ENCODE data around the gene CADM1.
A peak's percentile ranks its signal among the peaks of the same experiment; 100 is the strongest.

Gene CADM1

GRCh38 chr11:115182282-115182955 is 321.8 kb downstream of the CADM1 start:
- DNase-seq (ENCODE audit: low spot score in 2 of 2): no peak
- H3K4me1 Mint-ChIP-seq: no peaks in the 10 kb centered on the region
- H3K4me3 Mint-ChIP-seq: no peak overlapping the region
- H3K9me3 Mint-ChIP-seq: no peaks in the 10 kb centered on the region
- no peaks in the 10 kb centered on the region for H3K36me3 Mint-ChIP-seq
- no peak for ATAC-seq
- H3K27ac Mint-ChIP-seq: no peak overlapping the region

- H3K36me3 Mint-ChIP-seq: no peaks in the 10 kb centered on the region
- ATAC-seq: no peak
- no peak for DNase-seq (ENCODE audit: low spot score in 2 of 2)
- no peaks in the 10 kb centered on the region for H3K9me3 Mint-ChIP-seq
- H3K27ac Mint-ChIP-seq: no peak overlapping the region
- no peaks in the 10 kb centered on the region for H3K4me1 Mint-ChIP-seq
- no peak overlapping the region for H3K4me3 Mint-ChIP-seq
Observed at GRCh38 chr11:115181538-115181937, 322.7 kb downstream of the CADM1 start.

GRCh38 chr11:115180272-115180671 is 323.9 kb downstream of the CADM1 start:
- H3K4me3 Mint-ChIP-seq: no peak overlapping the region

GRCh38 chr11:115179636-115180035 is 324.6 kb downstream of the CADM1 start:
- H3K9me3 Mint-ChIP-seq: no peaks in the 10 kb centered on the region
- no peak for ATAC-seq
- no peak for DNase-seq (ENCODE audit: low spot score in 2 of 2)
- no peak overlapping the region for H3K27ac Mint-ChIP-seq
- no peak overlapping the region for H3K4me3 Mint-ChIP-seq
- no peaks in the 10 kb centered on the region for H3K36me3 Mint-ChIP-seq
- H3K4me1 Mint-ChIP-seq: no peaks in the 10 kb centered on the region

More at GRCh38 chr11:115180272-115180671, 323.9 kb downstream of the CADM1 start:
- DNase-seq (ENCODE audit: low spot score in 2 of 2): no peak
- no peaks in the 10 kb centered on the region for H3K36me3 Mint-ChIP-seq
- no peaks in the 10 kb centered on the region for H3K9me3 Mint-ChIP-seq
- no peak for ATAC-seq
- H3K27ac Mint-ChIP-seq: peak overlapping the region; percentile 45
- H3K4me1 Mint-ChIP-seq: no peaks in the 10 kb centered on the region

GRCh38 chr11:115178705-115179104 is 325.5 kb downstream of the CADM1 start:
- DNase-seq (ENCODE audit: low spot score in 2 of 2) (no peak), ATAC-seq (no peak)
- Mint-ChIP-seq H3K36me3 (no peaks in the 10 kb centered on the region), H3K4me3 (no peak overlapping the region), H3K4me1 (no peaks in the 10 kb centered on the region), H3K27ac (no peak overlapping the region), H3K9me3 (no peaks in the 10 kb centered on the region)

- H3K36me3 Mint-ChIP-seq: no peaks in the 10 kb centered on the region
- H3K27ac Mint-ChIP-seq: no peak overlapping the region
- peaks cover 10% of the 10 kb centered on the region for H3K4me1 Mint-ChIP-seq
- DNase-seq (ENCODE audit: low spot score in 2 of 2) (no peak), ATAC-seq (no peak)
- no peaks in the 10 kb centered on the region for H3K9me3 Mint-ChIP-seq
- H3K4me3 Mint-ChIP-seq: no peak overlapping the region
Observed at GRCh38 chr11:115173136-115173535, 331.1 kb downstream of the CADM1 start.

- Mint-ChIP-seq H3K9me3 (no peaks in the 10 kb centered on the region), H3K27ac (no peak overlapping the region), H3K4me3 (no peak overlapping the region), H3K4me1 (peaks cover 10% of the 10 kb centered on the region), H3K36me3 (no peaks in the 10 kb centered on the region)
- DNase-seq (ENCODE audit: low spot score in 2 of 2): peak in 1 of 2 donors; percentile 61
- no peak for ATAC-seq
Observed at GRCh38 chr11:115170133-115170815, 333.9 kb downstream of the CADM1 start.

- Mint-ChIP-seq H3K27ac (no peak overlapping the region), H3K36me3 (no peaks in the 10 kb centered on the region), H3K4me3 (no peak overlapping the region), H3K9me3 (no peaks in the 10 kb centered on the region), H3K4me1 (peaks cover 10% of the 10 kb centered on the region)
- DNase-seq (ENCODE audit: low spot score in 2 of 2) (no peak), ATAC-seq (no peak)
Observed at GRCh38 chr11:115169251-115169650, 335.0 kb downstream of the CADM1 start.

GRCh38 chr11:115168686-115169085 is 335.5 kb downstream of the CADM1 start:
- no peak for ATAC-seq
- H3K9me3 Mint-ChIP-seq: no peaks in the 10 kb centered on the region

GRCh38 chr11:115168229-115168671 is 336.0 kb downstream of the CADM1 start:
- Mint-ChIP-seq H3K9me3 (no peaks in the 10 kb centered on the region), H3K27ac (no peak overlapping the region), H3K36me3 (no peaks in the 10 kb centered on the region), H3K4me3 (no peak overlapping the region), H3K4me1 (peaks cover 10% of the 10 kb centered on the region)
- DNase-seq (ENCODE audit: low spot score in 2 of 2) (no peak), ATAC-seq (no peak)

More at GRCh38 chr11:115168686-115169085, 335.5 kb downstream of the CADM1 start:
- no peak for DNase-seq (ENCODE audit: low spot score in 2 of 2)
- Mint-ChIP-seq H3K27ac (no peak overlapping the region), H3K4me1 (peaks cover 10% of the 10 kb centered on the region), H3K4me3 (no peak overlapping the region), H3K36me3 (no peaks in the 10 kb centered on the region)

GRCh38 chr11:115167456-115167855 is 336.8 kb downstream of the CADM1 start:
- peaks cover 10% of the 10 kb centered on the region for H3K4me1 Mint-ChIP-seq
- no peak overlapping the region for H3K27ac Mint-ChIP-seq
- no peak for DNase-seq (ENCODE audit: low spot score in 2 of 2)
- H3K4me3 Mint-ChIP-seq: no peak overlapping the region
- no peaks in the 10 kb centered on the region for H3K36me3 Mint-ChIP-seq
- H3K9me3 Mint-ChIP-seq: no peaks in the 10 kb centered on the region
- no peak for ATAC-seq

- no peaks in the 10 kb centered on the region for H3K9me3 Mint-ChIP-seq
- peaks cover 10% of the 10 kb centered on the region for H3K4me1 Mint-ChIP-seq
- ATAC-seq: no peak
- H3K4me3 Mint-ChIP-seq: no peak overlapping the region
- no peaks in the 10 kb centered on the region for H3K36me3 Mint-ChIP-seq
- H3K27ac Mint-ChIP-seq: no peak overlapping the region
- no peak for DNase-seq (ENCODE audit: low spot score in 2 of 2)
Observed at GRCh38 chr11:115166820-115167219, 337.4 kb downstream of the CADM1 start.

- H3K9me3 Mint-ChIP-seq: no peaks in the 10 kb centered on the region
- no peak overlapping the region for H3K4me3 Mint-ChIP-seq
- no peaks in the 10 kb centered on the region for H3K36me3 Mint-ChIP-seq
- no peak overlapping the region for H3K27ac Mint-ChIP-seq
- peaks cover 7% of the 10 kb centered on the region for H3K4me1 Mint-ChIP-seq
- DNase-seq (ENCODE audit: low spot score in 2 of 2): no peak
- ATAC-seq: no peak
Observed at GRCh38 chr11:115164774-115165173, 339.4 kb downstream of the CADM1 start.

- H3K36me3 Mint-ChIP-seq: no peaks in the 10 kb centered on the region
- H3K9me3 Mint-ChIP-seq: no peaks in the 10 kb centered on the region
- no peak overlapping the region for H3K27ac Mint-ChIP-seq
- no peaks in the 10 kb centered on the region for H3K4me1 Mint-ChIP-seq
- ATAC-seq: no peak
- no peak for DNase-seq (ENCODE audit: low spot score in 2 of 2)
- H3K4me3 Mint-ChIP-seq: no peak overlapping the region
Observed at GRCh38 chr11:115162919-115163318, 341.3 kb downstream of the CADM1 start.

- Mint-ChIP-seq H3K4me3 (no peak overlapping the region), H3K4me1 (no peaks in the 10 kb centered on the region), H3K27ac (no peak overlapping the region), H3K9me3 (no peaks in the 10 kb centered on the region), H3K36me3 (no peaks in the 10 kb centered on the region)
- no peak for DNase-seq (ENCODE audit: low spot score in 2 of 2)
- ATAC-seq: no peak
Observed at GRCh38 chr11:115161876-115162275, 342.3 kb downstream of the CADM1 start.

- H3K27ac Mint-ChIP-seq: no peak overlapping the region
- ATAC-seq: no peak
- no peak for DNase-seq (ENCODE audit: low spot score in 2 of 2)
- H3K4me3 Mint-ChIP-seq: no peak overlapping the region
- no peaks in the 10 kb centered on the region for H3K36me3 Mint-ChIP-seq
- H3K4me1 Mint-ChIP-seq: no peaks in the 10 kb centered on the region
- H3K9me3 Mint-ChIP-seq: no peaks in the 10 kb centered on the region
Observed at GRCh38 chr11:115159207-115159606, 345.0 kb downstream of the CADM1 start.
